GM19455 (cell line): ENCODE results near the gene GLRX3.
"Not testable (repeated sequence)": the region's sequence is repeated elsewhere in the genome, so short reads cannot be mapped to it uniquely, and the experiment has no call there.

ENCODE experiments used
- ATAC-seq: cut with Tn5 transposase; IDR thresholded peaks from one replicate; pipeline ENCODE4 v1.9.1; 2021; ENCODE audit not compliant: unreplicated experiment

GLRX3 gene

DNA sequence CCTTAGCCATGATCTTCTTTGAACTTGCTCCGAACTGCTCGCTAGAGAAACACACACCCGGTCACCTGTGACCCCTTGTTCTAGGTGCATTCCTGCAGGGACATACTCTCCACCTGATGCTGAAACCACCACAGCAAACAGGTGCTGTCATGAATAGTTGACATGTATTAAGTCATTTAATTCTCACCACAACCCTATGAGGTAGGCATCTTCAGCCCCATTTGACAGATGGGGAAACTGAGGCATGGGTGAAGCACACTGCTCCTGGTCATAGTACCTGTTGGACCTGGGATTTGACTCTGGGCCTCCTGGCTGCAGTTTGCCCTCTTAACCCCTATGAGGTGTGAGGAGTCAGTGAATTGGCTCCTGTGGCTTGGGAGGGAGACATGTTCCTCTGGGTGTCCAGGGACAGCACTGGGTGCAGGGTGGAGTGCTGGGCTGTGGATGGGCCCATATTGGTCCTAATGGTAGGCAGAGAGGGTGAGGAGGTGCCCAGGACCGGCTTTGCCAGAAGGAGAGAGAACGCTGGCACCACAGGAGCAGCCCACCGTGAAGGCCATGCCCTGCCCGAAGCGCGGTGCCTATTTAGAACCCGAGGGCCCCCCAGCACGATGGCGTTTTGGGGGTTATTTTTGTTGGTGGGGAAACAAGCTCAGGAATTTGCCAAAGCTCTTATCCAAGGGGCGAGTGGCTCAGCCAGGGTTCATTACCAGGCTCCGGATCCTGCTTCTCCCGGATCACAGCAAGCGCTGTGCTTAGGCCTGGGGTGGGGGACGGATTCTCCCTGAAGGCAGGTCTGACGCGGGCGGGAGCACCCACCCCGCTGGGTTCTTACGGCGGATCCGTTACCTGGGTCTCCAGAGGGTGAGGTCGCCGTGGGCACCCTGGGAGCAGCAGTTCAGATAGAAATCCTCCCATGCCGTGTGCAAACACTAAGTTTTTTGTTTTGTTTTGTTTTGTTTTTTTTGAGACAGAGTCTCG is 52.3 kb downstream of the GLRX3 start:
- no peak for ATAC-seq

DNA sequence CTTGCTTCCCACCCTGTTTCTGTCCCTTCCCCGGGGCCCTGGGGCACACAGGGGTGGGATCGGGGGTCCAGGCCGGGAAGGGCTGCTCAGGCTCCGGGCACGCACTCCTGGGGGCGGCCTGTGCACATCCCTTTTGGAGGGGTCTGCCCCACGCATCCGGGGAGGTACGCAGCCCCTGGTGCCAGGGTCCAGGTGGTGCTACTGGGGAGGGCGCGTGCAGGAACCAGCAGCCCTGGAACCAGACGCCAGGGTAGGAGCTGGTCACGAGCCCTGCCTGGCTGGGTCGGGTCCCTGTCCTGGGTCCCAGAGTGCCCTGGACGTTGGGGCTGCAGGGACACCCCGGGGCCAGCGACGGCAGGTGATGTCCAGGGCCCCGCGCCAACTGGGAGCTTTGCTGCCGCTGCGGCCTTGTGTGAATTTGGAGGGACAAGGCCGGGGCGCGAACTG is 53.4 kb downstream of the GLRX3 start:
- no peak for ATAC-seq

DNA sequence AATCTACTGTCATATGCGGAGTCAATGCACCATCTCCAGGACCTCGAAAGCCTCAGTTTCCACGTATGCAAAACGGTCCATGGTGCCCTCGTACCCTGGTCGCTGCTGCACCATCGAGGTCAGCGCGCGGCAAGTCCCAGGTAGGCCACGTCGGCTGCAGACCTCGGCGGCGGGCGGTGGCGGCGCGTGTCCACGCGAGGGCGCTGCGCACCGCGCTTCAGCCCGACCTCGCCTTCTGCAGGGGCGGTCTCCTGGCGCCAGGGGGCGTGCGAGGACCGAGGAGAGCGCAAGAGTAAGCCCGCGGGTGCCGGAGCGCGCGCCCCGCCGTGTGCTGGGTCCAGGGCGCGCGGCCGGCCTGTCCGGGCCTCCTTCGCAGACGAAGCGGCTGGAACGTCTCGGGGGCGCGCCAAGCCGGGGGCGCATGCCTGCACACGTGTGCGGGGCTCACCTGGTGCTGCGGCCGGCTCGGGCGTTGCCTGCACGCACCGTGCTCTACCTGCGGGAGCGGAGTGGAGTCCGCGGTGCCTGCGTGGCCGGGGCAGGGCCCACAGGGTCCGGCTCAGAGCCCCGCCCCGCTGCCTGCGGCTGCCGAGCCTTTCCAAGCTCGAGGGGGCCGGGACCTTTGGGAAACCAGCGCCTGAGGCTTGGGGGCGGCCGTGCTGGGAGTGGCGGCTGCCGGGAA is 54.0 kb downstream of the GLRX3 start:
- ATAC-seq = peak; percentile 84

DNA sequence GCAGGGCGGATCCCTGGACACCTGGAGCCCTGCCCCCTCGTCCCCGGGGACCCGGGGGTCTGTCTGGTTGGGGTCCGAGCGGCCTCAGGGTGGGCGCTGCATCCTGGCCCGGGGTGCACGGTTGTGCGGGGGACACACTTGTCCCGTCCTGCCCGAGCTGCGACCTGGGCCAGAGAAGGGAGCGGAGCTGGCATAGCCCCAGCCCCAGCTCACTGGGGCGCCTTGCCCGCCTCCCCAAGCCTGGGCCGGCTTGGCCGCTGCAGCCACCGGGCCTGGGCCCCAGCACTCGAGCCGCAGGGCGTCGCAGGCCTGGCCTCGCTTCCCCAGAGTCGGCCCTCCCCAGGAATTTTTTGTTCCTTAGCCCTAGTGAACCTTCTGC is 54.5 kb downstream of the GLRX3 start:
- ATAC-seq = no peak

DNA sequence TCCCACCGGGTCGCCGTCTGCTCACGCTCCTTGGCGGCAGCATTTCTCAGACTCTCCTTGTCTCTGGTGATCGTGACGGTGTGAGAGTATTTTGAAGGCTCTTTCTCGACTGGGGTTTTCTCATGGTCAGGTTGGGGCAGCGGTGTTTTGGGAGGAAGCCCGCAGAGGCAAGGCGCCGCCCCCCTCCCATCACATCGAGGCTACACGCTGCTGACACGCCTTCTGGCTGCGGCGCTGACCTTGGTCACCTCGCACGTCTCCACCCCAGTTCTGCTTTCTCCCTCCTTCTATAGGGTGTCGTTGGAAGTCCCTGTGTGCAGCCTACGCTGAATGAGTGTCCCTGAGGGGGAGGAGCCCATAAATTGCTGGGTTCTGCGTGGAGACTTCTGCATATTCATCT is 55.2 kb downstream of the GLRX3 start:
- ATAC-seq = no peak

DNA sequence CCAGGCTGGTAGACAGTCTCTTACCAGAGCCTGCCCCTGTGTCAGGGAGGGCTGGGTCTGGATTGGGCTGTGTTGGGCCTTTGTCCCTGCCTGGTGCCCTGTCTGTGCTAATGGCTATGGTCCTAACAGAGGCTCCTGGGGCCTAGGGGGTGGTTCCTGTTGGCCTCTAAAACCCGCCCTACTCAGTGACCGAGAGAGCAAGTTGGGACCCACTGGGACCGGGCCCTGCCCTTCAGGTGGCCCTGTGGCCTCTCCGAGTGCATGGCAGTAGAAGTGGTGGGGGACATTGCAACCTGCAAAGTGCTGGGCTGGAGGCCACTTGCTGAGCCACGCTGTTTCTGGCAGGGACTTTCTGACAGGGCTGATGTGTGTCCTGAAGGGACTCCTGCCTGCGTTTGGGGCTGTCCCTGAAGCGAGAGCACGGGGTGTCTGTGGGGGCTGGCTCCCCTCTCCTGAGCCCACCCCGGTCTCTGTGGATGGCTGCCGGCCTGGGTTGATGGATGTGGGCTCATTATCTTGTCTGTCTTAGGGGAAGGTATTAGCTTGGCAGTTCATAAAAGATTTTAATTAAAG is 56.2 kb downstream of the GLRX3 start:
- no peak for ATAC-seq

DNA sequence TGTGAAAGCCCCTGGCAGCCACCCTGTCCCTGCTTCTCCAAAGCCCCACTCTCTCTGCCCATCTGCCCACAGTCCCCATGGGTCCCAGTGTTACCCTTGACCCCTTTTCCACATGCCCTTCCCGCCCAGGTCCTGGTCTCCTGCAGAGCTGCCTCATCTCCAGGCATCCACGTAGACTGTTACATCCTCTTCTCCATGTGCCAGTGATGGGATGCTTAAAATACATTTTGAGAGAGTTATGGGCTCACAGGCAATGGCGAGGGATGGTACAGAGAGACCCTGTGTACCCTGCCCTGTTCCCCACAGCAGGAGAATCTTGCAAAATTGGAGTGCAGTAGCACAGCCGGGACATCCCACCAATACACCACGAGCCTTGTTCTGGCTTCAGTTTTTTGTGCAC is 56.8 kb downstream of the GLRX3 start:
- no peak for ATAC-seq

DNA sequence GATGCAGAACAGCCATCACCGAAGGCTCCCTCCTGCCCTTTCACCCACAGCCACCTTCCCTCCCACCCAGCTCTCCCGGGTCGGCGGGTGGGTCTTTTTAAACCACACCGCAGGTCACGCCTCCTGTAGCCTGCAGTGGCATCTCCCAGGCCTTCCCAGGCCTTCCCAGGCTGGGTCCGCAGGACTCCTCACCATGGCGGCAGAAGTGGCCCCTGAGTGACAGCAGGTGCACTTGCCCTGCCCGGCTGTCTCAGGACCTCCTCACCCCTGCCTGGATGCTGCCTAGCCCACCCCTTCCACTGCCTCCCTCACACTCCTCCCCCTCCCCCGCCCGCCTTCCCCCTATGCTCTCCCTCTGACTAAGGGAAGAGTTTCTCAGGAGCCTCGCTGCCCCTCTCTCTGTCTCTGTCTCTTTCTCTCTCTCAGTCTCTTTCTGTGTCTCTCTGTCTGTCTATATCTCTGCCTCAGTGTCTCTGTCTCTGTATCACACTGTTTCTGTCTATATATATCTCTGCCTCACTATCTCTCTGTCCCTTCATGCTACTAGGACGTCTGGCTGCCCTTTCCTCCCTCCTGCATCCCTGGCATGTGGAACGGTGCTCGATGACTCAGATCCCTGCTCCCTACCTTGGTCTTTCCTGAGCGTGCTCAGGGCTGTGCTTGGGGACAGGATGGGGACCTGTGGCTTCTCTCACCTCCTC is 57.5 kb downstream of the GLRX3 start:
- ATAC-seq = no peak

DNA sequence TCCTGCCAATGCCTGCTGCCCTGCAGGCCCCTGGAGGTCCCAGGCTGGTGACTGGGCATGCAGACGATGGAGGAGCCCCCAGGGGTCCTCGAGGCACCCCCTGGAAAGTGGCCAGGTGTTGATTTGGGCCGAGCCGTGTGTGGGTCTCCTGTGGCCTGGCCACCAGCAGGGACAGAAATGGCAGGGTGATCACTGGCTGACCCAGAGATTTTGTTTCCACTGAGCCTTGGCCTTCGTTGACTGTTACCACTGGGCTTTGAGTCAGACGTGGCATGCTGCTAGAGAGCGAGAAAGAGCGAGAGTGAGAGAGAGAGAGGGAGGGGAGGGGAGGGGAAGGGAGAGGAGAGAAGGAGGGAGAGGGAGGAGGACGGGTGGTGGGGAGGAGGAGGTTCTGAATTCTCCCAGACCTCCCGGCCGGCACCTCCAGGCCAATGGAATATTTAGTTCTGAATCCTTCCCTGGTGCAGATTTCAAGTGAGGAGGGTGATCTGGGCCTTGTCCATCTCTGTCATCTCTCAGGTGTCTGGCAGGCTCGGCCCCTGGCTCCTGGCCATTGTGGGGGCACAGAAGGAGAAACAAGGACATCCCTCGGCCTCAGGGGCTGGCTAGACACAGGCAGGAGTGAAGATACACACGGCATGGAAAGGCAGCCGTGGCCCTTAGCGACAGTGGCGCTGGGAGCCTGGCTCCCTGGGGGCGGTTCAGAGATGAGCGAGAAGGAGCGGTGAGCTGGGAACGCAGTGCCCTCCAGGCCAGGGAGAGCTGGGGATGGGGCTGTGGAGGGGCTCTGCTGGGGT is 58.2 kb downstream of the GLRX3 start:
- ATAC-seq = no peak

DNA sequence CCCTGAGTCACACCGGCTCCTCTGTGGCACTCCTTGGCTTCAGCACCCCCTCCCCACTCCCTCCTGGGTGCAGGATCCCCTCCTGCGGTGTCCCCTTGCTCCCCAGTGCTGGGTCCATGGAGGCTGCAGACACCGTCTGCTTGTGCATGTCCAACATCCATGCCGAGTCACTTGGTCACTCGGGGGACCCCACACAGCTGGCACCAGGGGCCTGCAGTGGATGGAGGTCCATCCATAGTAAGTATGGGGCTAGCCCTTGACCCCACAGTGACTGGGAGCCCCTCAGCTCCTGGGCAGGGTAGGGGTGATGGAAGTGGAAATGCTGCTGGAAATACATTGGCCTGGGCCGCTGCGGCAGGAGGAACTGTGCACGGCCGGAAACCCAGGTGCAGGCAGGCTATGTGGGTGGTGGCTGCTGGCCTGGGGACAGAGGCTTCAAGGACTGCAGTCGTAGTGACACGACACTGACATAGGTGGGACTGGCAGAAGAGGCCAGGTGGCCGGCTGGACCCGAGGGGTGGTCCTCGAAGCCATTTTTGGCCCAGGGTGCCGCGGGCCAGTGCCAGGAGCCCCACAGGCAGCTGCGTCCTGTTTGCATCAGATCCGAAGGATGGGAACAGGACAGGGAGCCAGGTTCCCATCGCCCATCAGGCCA is 58.9 kb downstream of the GLRX3 start:
- ATAC-seq = no peak

DNA sequence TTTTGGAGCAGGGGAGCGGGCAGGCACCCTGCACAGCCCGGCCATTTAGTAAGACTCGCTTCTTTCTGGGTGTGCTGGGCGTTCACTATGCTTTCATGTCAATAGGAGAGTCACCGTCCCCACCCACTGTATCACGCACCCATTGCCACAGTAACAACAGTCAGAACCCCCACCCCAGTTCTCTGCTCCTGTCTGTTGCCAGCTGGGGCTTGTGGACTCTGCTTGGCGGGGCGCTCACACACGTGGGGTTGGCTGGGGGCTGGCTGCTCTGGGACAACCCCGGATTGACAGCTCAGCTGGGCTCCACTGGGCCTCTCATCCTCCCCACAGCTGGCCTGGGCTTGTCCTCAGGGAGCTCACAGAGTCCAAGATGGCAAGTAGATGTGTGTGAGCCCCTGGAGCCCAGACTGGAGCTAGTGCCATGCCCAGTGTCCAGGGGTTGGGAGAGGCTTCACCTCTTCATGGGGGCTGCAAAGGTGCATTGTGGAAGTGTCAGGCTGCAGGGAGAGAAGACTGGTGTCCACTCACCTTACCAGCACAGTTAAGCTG is 59.6 kb downstream of the GLRX3 start:
- no peak for ATAC-seq

DNA sequence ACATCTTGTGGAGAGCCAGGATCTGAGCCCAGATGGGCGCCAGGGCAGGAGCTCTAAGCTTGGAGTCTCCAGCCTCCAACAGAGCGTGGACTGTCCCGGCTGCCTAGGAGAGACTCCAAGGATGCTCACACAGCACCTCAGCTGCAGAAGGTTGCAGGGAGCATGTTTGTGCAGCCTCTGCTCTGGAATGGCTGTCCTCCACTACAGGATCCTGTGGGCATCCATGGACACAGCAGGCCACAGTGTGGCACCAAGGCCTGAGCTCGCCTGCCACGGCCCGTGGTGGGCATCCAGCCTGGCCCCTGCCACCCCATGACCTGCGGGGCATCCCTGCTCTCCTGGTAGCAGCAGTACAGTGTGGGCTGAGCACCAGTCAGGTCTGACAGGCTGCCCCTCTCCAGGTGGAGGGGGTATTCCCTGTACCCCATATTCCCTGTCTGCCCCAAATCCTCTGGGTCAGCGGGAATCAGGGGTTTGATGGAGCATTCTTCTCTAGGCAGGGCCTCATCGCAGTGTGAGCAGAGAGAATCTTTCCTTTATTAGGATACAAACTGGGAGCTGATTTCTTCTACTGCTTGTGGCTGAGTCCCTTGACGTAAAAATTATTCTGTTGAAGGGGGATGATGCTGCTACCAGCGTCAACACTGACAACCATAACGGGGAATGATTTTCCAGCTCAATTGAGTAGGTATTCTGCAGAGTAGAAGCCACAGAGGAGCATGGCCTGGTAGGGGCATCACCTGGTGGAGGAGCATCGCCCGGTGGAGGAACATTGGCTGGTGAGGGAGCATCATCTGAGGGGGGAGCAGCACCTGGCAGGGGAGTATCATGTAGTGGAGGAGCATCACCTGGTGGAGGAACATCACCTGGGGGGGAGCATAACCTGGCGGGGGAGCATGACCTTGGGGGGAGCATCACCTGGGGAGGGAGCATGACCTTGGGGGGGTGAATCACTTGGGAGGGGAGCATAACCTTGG is 60.6 kb downstream of the GLRX3 start:
- no peak for ATAC-seq

DNA sequence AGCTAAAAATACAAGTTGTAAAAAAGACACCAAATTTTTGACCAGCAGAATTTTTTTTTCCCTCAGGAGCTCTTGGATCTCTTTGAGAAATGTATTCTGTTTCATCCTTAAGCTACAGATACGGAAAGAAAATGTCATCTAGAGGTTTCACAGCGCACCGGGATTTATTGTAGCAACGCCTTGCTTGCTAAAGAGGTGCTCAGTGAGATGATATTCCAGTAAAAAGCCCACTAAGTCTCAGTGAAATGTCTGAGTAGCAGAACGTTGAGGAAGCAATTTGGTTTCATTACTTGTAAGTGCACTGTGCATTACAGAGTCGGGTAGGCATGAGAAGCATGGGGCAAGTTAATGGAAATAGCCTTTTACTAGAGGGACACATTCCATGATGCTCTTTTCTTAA is 62.5 kb downstream of the GLRX3 start:
- no peak for ATAC-seq

DNA sequence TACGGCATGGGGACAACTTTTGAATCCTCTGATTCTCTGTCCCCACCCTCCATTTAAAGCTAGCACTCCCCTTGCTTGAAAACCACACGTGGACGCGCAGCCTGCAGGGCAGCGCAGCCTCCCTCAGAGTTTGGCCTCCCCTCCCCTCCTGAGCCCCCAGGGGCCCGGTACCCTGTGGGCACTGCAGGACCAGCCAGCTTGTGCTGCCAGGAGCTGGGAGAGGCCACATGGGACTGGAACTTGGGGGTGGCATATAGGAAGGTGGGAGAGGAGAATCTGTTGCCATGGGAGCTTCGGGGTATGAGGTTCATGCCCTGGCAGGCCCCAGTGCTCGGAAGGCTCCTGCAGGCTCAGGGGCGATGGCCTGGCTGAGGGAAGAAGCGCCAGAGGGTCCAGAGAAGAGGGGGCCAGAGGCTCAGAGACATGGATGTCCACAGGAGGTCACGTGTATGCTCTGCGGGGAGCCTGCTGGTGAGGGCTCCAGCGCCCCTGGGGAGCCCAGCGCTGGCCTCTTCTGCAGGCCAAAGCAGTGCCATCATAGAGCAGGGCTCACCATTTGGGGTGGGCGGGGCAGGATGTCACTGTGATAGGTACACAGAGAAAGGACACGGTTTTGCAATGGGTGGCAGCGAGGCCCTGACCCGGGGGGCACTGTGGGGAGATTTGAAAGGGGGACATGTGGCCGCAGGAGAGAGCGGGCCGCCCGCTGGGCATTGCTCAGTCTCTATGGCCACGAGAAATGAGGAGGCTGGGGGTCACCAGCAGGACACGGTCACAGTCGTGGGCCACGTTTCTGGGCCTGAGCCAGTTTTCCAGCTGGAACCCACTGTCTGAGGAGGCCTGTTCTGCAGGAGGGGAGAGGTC is 64.2 kb downstream of the GLRX3 start:
- ATAC-seq = no peak

DNA sequence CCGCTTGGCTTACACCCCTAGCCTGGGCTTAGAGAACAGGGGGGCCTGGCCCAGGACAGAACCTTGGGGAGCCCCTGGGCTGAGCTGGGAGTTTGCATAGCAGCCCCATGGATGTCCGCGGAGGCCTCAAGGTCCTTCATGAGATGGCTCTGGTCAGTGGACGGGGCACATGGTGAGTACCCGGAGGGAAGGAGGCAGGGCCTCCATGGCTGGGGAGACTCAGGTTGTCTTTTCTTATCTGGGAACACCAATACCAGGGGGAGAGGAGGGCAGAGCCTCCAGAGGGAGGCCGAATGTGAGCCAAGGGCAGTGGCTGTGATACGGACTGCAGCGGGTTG is 64.8 kb downstream of the GLRX3 start:
- ATAC-seq = no peak

DNA sequence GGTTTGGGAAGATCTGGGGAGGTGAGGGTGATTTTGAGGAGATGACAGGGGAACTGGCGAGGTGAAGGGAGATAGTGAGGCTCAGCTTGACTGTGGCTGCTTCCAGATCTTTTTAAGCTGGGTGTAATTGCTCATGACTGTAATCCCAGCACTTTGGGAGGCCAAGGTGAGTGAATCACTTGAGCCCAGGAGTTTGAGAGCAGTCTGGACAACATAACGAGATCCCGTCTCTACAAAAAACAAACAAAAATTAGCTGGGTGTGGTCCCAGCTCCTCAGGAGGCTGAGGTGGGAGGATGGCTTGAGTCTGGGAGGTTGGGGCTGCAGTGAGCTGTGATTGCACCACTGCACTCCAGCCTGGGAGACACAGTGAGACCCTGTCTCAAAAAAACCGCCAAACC is 66.0 kb downstream of the GLRX3 start:
- ATAC-seq = not testable (repeated sequence)

DNA sequence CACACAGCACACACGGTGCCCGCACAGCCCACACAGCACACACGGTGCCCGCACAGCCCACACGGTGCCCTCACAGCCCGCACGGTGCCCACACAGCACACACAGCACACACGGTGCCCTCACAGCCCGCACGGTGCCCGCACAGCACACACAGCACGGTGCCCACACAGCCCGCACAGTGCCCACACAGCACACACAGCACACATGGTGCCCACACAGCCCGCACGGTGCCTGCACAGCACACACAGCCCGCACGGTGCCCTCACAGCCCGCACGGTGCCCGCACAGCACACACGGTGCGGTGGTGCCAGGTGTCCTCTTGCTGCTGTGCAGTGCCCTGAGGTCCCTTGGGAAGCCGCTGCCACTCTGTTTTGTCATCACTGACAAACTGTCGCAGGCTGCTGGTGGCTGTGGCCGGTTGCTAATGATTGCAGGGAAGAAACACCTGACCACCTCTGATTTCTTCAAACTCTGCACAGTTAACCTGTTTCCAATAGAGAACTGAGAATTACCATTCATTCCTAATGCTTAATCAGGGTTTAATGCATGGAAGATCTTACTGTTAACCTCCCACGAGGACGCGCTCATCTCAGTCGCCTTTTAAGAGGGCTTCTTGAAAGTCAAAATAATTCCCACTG is 66.9 kb downstream of the GLRX3 start:
- ATAC-seq = no peak
